HepG2 (cell line): Measurements from ENCODE around the gene RPL41. TPM values are rescaled to one million over a fixed set of nuclear protein-coding genes. Genes with fewer than 3 reads are reported as not detected.

Experiments used
- AKAP8 ChIP-seq: sonication (generic); formaldehyde crosslinking; IDR thresholded peaks from 2 replicates; pipeline ENCODE4 v1.5.1; 2020; ENCODE audit warnings: mild to moderate bottlenecking, missing genetic modification reagents
- BCL6 ChIP-seq: IDR thresholded peaks from 2 replicates; pipeline ENCODE4 v1.6.1; 2016; ENCODE audit warnings: missing genetic modification reagents, missing compliant biosample characterization
- FOXA3 ChIP-seq: IDR thresholded peaks from 2 replicates; pipeline ENCODE4 v1.6.1; 2016; ENCODE audit warnings: missing genetic modification reagents, missing compliant biosample characterization
- HHEX ChIP-seq: IDR thresholded peaks from 2 replicates; pipeline ENCODE4 v1.6.1; 2016; ENCODE audit warnings: control low read depth
- HOXA3 ChIP-seq: sonication (generic); formaldehyde crosslinking; IDR thresholded peaks from 2 replicates; pipeline ENCODE4 v1.5.0; 2020; ENCODE audit warnings: missing genetic modification reagents
- JDP2 ChIP-seq: sonication (generic); formaldehyde crosslinking; IDR thresholded peaks from 2 replicates; pipeline ENCODE4 v1.8.1; 2022; ENCODE audit warnings: missing genetic modification reagents, borderline replicate concordance
- KDM4B ChIP-seq: sonication (generic); formaldehyde crosslinking; IDR thresholded peaks from 2 replicates; pipeline ENCODE4 v1.4.0; 2020; ENCODE audit warnings: missing genetic modification reagents
- KDM5B ChIP-seq: sonication (generic); formaldehyde crosslinking; IDR thresholded peaks from 2 replicates; pipeline ENCODE4 v1.4.0; 2020; ENCODE audit warnings: missing genetic modification reagents, mild to moderate bottlenecking, borderline replicate concordance
- LBX2 ChIP-seq: sonication (generic); formaldehyde crosslinking; IDR thresholded peaks from 2 replicates; pipeline ENCODE4 v1.5.0; 2020; ENCODE audit warnings: missing genetic modification reagents, mild to moderate bottlenecking, borderline replicate concordance
- MED1 ChIP-seq: sonication (generic); formaldehyde crosslinking; IDR thresholded peaks from 2 replicates; pipeline ENCODE4 v1.4.0; 2020; ENCODE audit warnings: missing genetic modification reagents
- SMARCE1 ChIP-seq: fragments of 450-650 bp; IDR thresholded peaks from 2 replicates; pipeline ENCODE4 v1.6.1; 2017; ENCODE audit warnings: borderline replicate concordance
- SP5 ChIP-seq: IDR thresholded peaks from 2 replicates; pipeline ENCODE4 v1.6.1; 2016; ENCODE audit warnings: low read depth, borderline replicate concordance
- ZBTB40 ChIP-seq, 2 experiments: fragments of 450-650 bp in 1 of 2; sonication (generic) in 1 of 2; formaldehyde crosslinking in 1 of 2; IDR thresholded peaks; 2 replicates each; pipeline versions ENCODE4 v1.6.1 to v1.8.0; 2016 to 2022; ENCODE audit warnings: antibody characterized with exemption in 1 of 2, mild to moderate bottlenecking in 1 of 2, missing genetic modification reagents in 1 of 2
- ZMAT5 ChIP-seq: sonication (generic); formaldehyde crosslinking; IDR thresholded peaks from 2 replicates; pipeline ENCODE4 v1.5.0; 2020; ENCODE audit warnings: mild to moderate bottlenecking, low read depth, missing genetic modification reagents, borderline replicate concordance
- ZNF687 ChIP-seq: sonication (generic); formaldehyde crosslinking; IDR thresholded peaks from 2 replicates; pipeline ENCODE4 v1.5.1; 2020; ENCODE audit warnings: mild to moderate bottlenecking, missing genetic modification reagents, moderate library complexity
- ZNF761 ChIP-seq: sonication (generic); formaldehyde crosslinking; conservative IDR thresholded peaks from 2 replicates; pipeline ENCODE4 v1.4.0; 2020; ENCODE audit warnings: mild to moderate bottlenecking, missing genetic modification reagents
- ZSCAN25 ChIP-seq: sonication (generic); formaldehyde crosslinking; IDR thresholded peaks from 2 replicates; pipeline ENCODE4 v1.8.0; 2022; ENCODE audit warnings: mild to moderate bottlenecking, missing genetic modification reagents
- ZSCAN9 ChIP-seq: IDR thresholded peaks from 2 replicates; pipeline ENCODE4 v1.6.1; 2016; ENCODE audit warnings: borderline replicate concordance
- polyA plus RNA-seq, 8 experiments: library from polyadenylated mRNA; depleted of rRNA in 3 of 8; stranded (reverse) in 7 of 8; unstranded in 1 of 8; fragments of >200 nt; fragmentation: Illumina TruSeq in 4 of 8; extraction: Trizol in 4 of 8; gene quantifications; 2 replicates each; pipeline versions ENCODE4 v1.2.1 to v1.2.3, GENCODE V29; 2011 to 2016; ENCODE audit warnings: low read depth in 4 of 8, missing spikeins in 1 of 8, mixed read lengths in 1 of 8; ENCODE audit not compliant: insufficient read depth in 1 of 8
- total RNA-seq, 5 experiments: library from RNA; depleted of rRNA; stranded (reverse); fragments of >200 nt; fragmentation: Illumina TruSeq; extraction: Trizol; gene quantifications; 2 replicates each; pipeline ENCODE4 v1.2.3, GENCODE V29; 2016; ENCODE audit warnings: low read depth in 1 of 5

Gene RPL41
- total and polyA plus RNA-seq, 2 of the 13 experiments (the other 11 are each of a cell fraction or from before 2014, with no cell fraction given), result 4,012 to 7,670 TPM

GRCh38 chr12:56082967-56083366 lies 33.5 kb upstream of the RPL41 start (continued):
- TF ChIP-seq LBX2 (CRISPR knock-in tag) (no peak), MED1 (CRISPR knock-in tag) (no peak), SMARCE1 (no peak), ZNF687 (0 out of 2 replicates have a peak, but pooled peaks have one; percentile 22), HHEX (CRISPR knock-in tag) (no peak), SP5 (CRISPR knock-in tag) (no peak), ZBTB40 (IDR thresholded peaks at IDR 0.05) (no peak), ZBTB40 (CRISPR knock-in tag; IDR thresholded peaks at IDR 0.05) (no peak), JDP2 (CRISPR knock-in tag) (no peak), KDM4B (no peak), BCL6 (CRISPR knock-in tag) (peak; percentile 43; the same call in 1 of the 2 replicates), ZNF761 (no peak), ZSCAN25 (CRISPR knock-in tag) (no peak), AKAP8 (CRISPR knock-in tag) (no peak), ZMAT5 (CRISPR knock-in tag) (no peak), KDM5B (CRISPR knock-in tag) (no peak), HOXA3 (CRISPR knock-in tag) (peak; percentile 11; the same call in 1 of the 2 replicates), ZSCAN9 (CRISPR knock-in tag) (no peak), FOXA3 (CRISPR knock-in tag) (no peak)
